22Rv1 (cell line): Measurements from ENCODE around the gene SLC27A3.
A peak's percentile ranks its signal among the peaks of the same experiment; 100 is the strongest.

Experiments used
- H3K27ac ChIP-seq: fragments of 450-650 bp; 2 replicates; pipeline ENCODE4 v1.5.1; 2017
- ZFX ChIP-seq: fragments of 450-650 bp; IDR thresholded peaks from 2 replicates; pipeline ENCODE4 v1.6.1; 2017; ENCODE audit warnings: antibody characterized with exemption, borderline replicate concordance
- TF ChIP-seq, protein P1 (sequence below): fragments of 450-650 bp; IDR thresholded peaks from 2 replicates; pipeline ENCODE4 v1.5.1; 2017; ENCODE audit warnings: mild to moderate bottlenecking

SLC27A3 gene

DNA sequence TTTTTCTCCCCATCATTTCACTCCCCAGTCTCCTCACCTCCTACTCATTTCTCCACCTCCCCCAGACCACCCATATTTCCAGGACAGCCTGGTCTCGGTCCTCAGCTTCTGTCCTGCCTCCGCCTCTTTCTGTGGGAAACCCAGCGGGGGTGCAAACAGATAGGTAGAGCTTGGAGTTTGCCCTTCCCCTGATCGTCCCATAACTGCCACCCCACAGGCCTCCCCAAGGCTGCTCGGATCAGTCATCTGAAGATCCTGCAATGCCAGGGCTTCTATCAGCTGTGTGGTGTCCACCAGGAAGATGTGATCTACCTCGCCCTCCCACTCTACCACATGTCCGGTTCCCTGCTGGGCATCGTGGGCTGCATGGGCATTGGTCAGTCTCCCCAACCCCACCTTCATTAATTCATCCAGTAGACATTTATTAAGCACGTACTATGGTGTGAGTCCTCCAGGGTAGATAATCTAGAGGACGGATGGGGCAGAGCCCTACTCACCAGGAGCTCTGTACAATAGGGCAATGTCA, 1.7 kb downstream of the SLC27A3 start:
- H3K27ac ChIP-seq = peak overlapping the region; percentile 99
- no peak for TF ChIP-seq ZFX
- TF ChIP-seq, protein P1, sequence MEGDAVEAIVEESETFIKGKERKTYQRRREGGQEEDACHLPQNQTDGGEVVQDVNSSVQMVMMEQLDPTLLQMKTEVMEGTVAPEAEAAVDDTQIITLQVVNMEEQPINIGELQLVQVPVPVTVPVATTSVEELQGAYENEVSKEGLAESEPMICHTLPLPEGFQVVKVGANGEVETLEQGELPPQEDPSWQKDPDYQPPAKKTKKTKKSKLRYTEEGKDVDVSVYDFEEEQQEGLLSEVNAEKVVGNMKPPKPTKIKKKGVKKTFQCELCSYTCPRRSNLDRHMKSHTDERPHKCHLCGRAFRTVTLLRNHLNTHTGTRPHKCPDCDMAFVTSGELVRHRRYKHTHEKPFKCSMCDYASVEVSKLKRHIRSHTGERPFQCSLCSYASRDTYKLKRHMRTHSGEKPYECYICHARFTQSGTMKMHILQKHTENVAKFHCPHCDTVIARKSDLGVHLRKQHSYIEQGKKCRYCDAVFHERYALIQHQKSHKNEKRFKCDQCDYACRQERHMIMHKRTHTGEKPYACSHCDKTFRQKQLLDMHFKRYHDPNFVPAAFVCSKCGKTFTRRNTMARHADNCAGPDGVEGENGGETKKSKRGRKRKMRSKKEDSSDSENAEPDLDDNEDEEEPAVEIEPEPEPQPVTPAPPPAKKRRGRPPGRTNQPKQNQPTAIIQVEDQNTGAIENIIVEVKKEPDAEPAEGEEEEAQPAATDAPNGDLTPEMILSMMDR = no peak

DNA sequence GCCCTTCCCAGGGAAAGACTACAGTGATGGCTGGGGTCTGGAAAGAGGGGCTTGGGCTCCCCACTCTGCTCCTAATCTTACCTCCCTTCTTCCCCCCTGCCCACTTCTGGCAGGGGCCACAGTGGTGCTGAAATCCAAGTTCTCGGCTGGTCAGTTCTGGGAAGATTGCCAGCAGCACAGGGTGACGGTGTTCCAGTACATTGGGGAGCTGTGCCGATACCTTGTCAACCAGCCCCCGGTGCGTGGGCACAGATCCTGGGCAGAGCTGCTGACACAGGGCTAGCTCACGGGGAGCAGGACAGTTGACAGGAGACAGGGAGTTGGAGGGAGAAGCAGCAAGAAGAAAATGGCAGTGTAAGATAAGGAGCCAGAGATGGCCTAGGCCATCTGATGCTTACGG, 2.4 kb downstream of the SLC27A3 start:
- peak overlapping the region; percentile 99; the same call in 1 of the 2 replicates for H3K27ac ChIP-seq
- no peak for TF ChIP-seq ZFX
- TF ChIP-seq, protein P1 = no peak

DNA sequence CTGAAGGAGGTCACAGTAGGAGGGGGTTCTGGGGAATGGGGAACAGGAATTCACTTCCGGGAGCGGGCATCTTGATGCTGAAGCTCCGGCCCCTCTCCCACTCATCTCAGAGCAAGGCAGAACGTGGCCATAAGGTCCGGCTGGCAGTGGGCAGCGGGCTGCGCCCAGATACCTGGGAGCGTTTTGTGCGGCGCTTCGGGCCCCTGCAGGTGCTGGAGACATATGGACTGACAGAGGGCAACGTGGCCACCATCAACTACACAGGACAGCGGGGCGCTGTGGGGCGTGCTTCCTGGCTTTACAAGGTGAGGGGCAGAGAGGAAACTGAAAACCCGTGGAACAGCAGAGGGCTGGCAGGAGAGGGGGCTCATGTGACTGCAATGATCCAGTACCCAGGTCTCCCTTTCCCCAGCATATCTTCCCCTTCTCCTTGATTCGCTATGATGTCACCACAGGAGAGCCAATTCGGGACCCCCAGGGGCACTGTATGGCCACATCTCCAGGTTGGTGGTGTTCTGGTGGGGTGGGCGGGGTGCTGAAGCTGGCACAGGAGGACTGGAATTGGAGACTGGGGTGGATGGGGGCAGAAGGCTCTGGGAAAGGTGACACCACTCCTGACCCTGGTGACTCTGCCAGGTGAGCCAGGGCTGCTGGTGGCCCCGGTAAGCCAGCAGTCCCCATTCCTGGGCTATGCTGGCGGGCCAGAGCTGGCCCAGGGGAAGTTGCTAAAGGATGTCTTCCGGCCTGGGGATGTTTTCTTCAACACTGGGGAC, 3.0 kb downstream of the SLC27A3 start:
- no peak for TF ChIP-seq ZFX
- TF ChIP-seq, protein P1 = no peak
- no peak overlapping the region for H3K27ac ChIP-seq

DNA sequence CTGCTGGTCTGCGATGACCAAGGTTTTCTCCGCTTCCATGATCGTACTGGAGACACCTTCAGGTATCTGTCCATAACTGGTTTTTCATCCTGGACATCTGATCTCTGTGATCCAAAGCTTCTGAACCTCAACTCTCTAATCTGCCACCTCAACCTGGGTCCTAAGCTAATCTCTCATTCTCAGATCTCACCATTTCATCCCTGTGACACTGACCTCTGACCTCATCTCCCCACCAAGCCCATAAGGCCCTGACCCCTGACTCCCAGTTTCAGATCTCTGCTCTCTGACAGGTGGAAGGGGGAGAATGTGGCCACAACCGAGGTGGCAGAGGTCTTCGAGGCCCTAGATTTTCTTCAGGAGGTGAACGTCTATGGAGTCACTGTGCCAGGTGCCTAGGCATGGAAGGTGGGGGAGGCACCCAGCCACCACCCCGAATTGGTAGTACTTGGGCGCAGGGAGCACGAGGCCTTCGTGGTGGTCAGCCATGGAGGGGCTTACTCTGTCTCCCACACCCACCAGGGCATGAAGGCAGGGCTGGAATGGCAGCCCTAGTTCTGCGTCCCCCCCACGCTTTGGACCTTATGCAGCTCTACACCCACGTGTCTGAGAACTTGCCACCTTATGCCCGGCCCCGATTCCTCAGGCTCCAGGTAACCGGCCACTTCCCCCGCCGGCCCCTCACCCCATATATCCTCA, 3.8 kb downstream of the SLC27A3 start:
- no peak for TF ChIP-seq ZFX
- TF ChIP-seq, protein P1 = no peak
- no peak overlapping the region for H3K27ac ChIP-seq

DNA sequence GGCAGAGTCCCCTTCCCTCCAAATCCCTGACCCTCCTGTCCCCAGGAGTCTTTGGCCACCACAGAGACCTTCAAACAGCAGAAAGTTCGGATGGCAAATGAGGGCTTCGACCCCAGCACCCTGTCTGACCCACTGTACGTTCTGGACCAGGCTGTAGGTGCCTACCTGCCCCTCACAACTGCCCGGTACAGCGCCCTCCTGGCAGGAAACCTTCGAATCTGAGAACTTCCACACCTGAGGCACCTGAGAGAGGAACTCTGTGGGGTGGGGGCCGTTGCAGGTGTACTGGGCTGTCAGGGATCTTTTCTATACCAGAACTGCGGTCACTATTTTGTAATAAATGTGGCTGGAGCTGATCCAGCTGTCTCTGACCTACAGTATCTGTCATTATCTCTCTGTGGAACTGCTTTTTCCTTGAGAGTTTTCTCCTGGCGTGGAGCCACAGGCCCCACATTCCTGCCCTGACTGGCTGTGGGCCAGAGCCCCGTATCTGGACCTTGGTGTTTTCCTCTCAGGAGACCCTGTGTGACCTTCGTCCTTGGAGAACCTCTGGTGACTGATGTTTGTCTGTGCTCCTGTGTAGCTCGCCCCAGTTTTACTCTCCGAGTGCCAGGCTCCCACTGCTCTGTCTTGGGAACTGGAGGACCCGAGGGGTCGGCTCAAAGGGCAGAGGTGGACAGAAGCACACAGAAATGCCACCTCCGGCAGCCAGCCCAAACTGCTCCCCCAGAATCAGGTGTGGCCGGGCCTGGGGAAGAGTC, 4.8 kb downstream of the SLC27A3 start:
- no peak for TF ChIP-seq ZFX
- TF ChIP-seq, protein P1 = no peak
- H3K27ac ChIP-seq = peak overlapping the region; percentile 17; the same call in 1 of the 2 replicates

DNA sequence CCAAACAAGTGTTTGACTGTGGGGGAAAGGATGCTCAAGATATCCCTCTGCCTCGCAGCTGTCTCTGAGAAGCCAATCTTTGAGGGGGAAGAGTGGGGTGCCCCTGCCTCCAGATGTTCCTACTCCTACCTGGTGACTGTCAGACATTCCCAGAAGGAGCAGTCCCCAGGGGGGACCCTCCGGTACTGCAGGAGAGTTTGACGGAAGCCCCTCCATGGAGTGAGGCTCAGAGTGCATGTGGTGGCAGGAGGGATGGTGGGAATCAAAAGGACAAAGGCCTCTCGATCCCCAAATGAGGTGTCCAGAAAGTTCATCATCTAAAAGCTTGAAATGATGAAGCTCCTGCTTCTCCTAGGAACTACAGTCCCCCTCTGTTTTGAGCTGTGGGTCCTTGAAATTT, 5.3 kb downstream of the SLC27A3 start:
- H3K27ac ChIP-seq = peak overlapping the region; percentile 17
- TF ChIP-seq, protein P1 = no peak
- no peak for TF ChIP-seq ZFX

DNA sequence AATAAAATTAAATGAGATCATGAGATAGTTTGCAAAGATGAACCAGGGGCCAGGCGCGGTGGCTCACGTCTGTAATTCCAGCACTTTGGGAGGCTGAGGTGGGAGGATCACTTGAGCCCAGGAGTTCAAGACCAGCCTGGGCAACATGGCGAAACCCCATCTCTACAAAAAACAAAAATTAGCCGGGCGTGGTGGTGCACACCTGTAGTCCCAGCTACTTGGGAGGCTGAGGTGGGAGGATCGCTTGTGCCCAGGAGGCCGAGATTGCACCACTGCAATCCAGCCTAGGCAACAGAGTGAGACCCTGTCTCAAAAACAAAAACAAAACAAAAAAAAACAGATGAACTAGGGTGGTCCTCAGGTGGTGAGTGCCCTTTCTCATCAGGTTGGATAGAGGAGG, 7.4 kb downstream of the SLC27A3 start:
- H3K27ac ChIP-seq = peak overlapping the region; percentile 96
